Endothelial cell of umbilical vein (primary cell): ENCODE results near the gene SYTL5. TPM values are rescaled to one million over a fixed set of nuclear protein-coding genes. Genes with fewer than 3 reads are reported as not detected.

Experiments
- BruUV-seq: library from RNA; stranded (reverse); fragments of 400-500 nt; replicated peaks from 2 replicates; lab custom pipeline; 2021; lab: Mats Ljungman, UMichigan
- CTCF ChIA-PET: fragments of 300-600, 350-600 bp; sonication (Branson Sonifier 250); formaldehyde crosslinking; loops from one replicate; lab custom pipeline; 2021; ENCODE audit warnings: antibody characterized with exemption, inconsistent platforms; lab: Charles Lee
- POLR2A ChIA-PET: fragments of 300-600, 350-600 bp; sonication (Branson Sonifier 250); formaldehyde crosslinking; loops from one replicate; lab custom pipeline; 2021; ENCODE audit warnings: antibody characterized with exemption, inconsistent platforms; lab: Charles Lee
- DNase-seq: peaks from one replicate; pipeline ENCODE4 v3.0.0-alpha.2; 2011; ENCODE audit warnings: low read depth, low spot score
- FAIRE-seq: peaks from 2 replicates; lab custom pipeline; 2011; peaks lifted over from hg19 to GRCh38; lab: Jason Lieb, UNC
- H2AFZ ChIP-seq: 2 replicates; pipeline ENCODE4 v1.6.0; 2012; ENCODE audit warnings: low read depth, low read length, control low read depth, inconsistent platforms
- H3K27ac ChIP-seq: 2 replicates; pipeline ENCODE4 v1.5.1; 2011; ENCODE audit warnings: low read depth, mild to moderate bottlenecking, control low read depth, low read length, moderate library complexity; ENCODE audit not compliant: insufficient read depth
- H3K27me3 ChIP-seq, 2 experiments: 2 replicates each; pipeline versions ENCODE4 v1.6.0 to v1.6.1; 2011; ENCODE audit warnings: low read length in 2 of 2, mixed read lengths in 1 of 2; ENCODE audit not compliant: control insufficient read depth in 2 of 2, insufficient read depth in 2 of 2
- H3K36me3 ChIP-seq, 2 experiments: 2 replicates in 1 of 2; 3 replicates in 1 of 2; pipeline ENCODE4 v1.5.1; 2011; ENCODE audit warnings: low read length in 2 of 2, mild to moderate bottlenecking in 1 of 2, moderate library complexity in 1 of 2; ENCODE audit not compliant: control insufficient read depth in 2 of 2, insufficient read depth in 2 of 2; ENCODE audit errors: extremely low read depth in 1 of 2
- H3K4me1 ChIP-seq: 3 replicates; pipeline ENCODE4 v1.5.1; 2011; ENCODE audit warnings: mild to moderate bottlenecking, low read length; ENCODE audit not compliant: control insufficient read depth, insufficient read depth; ENCODE audit errors: extremely low read depth
- H3K4me2 ChIP-seq: 2 replicates; pipeline ENCODE4 v1.6.1; 2011; ENCODE audit warnings: low read length, control low read depth, mixed read lengths; ENCODE audit not compliant: insufficient read depth
- H3K4me3 ChIP-seq, 3 experiments: fragments of 200-600 bp in 1 of 3; sonication (generic), shearing (Covaris generic) in 1 of 3; replicated peaks in 1 of 3; 2 replicates each; pipeline ENCODE4 v1.5.1; 2011 to 2016; ENCODE audit warnings: control low read depth in 3 of 3, low read length in 3 of 3, mild to moderate bottlenecking in 2 of 3, inconsistent platforms in 1 of 3, low read depth in 1 of 3, moderate library complexity in 1 of 3; ENCODE audit not compliant: insufficient read depth in 1 of 3
- H3K79me2 ChIP-seq: 2 replicates; pipeline ENCODE4 v1.6.0; 2012; ENCODE audit warnings: low read length, inconsistent platforms; ENCODE audit not compliant: control insufficient read depth, insufficient read depth
- H3K9ac ChIP-seq: replicated peaks from 2 replicates; pipeline ENCODE3; 2011; ENCODE audit warnings: low read length, control low read depth; ENCODE audit not compliant: insufficient read depth; ENCODE audit errors: extremely low read depth
- H3K9me1 ChIP-seq: replicated peaks from 3 replicates; pipeline ENCODE4 v1.6.0; 2011; ENCODE audit warnings: mild to moderate bottlenecking, low read length; ENCODE audit not compliant: control insufficient read depth, insufficient read depth; ENCODE audit errors: extremely low read depth
- H3K9me3 ChIP-seq: replicated peaks from 2 replicates; pipeline ENCODE4 v1.5.1; 2012; ENCODE audit warnings: low read length, inconsistent platforms; ENCODE audit not compliant: control insufficient read depth, insufficient read depth
- H4K20me1 ChIP-seq: replicated peaks from 2 replicates; pipeline ENCODE3; 2011; ENCODE audit warnings: mild to moderate bottlenecking, low read length; ENCODE audit not compliant: control insufficient read depth, insufficient read depth; ENCODE audit errors: extremely low read depth
- CTCF ChIP-seq, 2 donors: IDR thresholded peaks; 1 replicate in 1 of 2; 2 replicates in 1 of 2; pipeline ENCODE4 v1.5.1; 2011; ENCODE audit warnings: low read length in 2 of 2, mild to moderate bottlenecking in 2 of 2, moderate library complexity in 2 of 2, control low read depth in 1 of 2, inconsistent platforms in 1 of 2, low read depth in 1 of 2; ENCODE audit not compliant: insufficient read depth in 1 of 2; ENCODE audit errors: extremely low read depth in 1 of 2
- EZH2 ChIP-seq: IDR thresholded peaks from 2 replicates; pipeline ENCODE4 v1.6.1; 2012; ENCODE audit warnings: borderline replicate concordance, low read depth, mild to moderate bottlenecking, moderate library complexity, low read length, inconsistent platforms; ENCODE audit not compliant: severe bottlenecking
- FOS ChIP-seq: IDR thresholded peaks from 2 replicates; pipeline ENCODE4 v1.6.1; 2011; ENCODE audit warnings: mild to moderate bottlenecking, low read length, moderate library complexity, borderline replicate concordance; ENCODE audit not compliant: insufficient read depth
- GATA2 ChIP-seq: IDR thresholded peaks from 2 replicates; pipeline ENCODE4 v1.7.0; 2011; ENCODE audit warnings: low read depth, mild to moderate bottlenecking, moderate library complexity, mixed read lengths, low read length; ENCODE audit not compliant: insufficient read length, insufficient read depth
- JUN ChIP-seq: IDR thresholded peaks from 2 replicates; pipeline ENCODE4 v1.6.1; 2011; ENCODE audit warnings: borderline replicate concordance, low read depth; ENCODE audit not compliant: insufficient read length, insufficient read depth
- MAX ChIP-seq: IDR thresholded peaks from 2 replicates; pipeline ENCODE4 v1.6.1; 2011; ENCODE audit not compliant: insufficient read depth, insufficient read length
- MYC ChIP-seq: IDR thresholded peaks from one replicate; pipeline ENCODE4 v1.6.1; 2011; ENCODE audit warnings: mild to moderate bottlenecking, low read depth, low read length
- POLR2A ChIP-seq: IDR thresholded peaks from 2 replicates; pipeline ENCODE4 v1.6.1; 2012; ENCODE audit warnings: low read depth, mild to moderate bottlenecking, control low read depth, low read length
- POLR2AphosphoS5 ChIP-seq: IDR thresholded peaks from 2 replicates; pipeline ENCODE4 v1.6.1; 2012; ENCODE audit warnings: low read depth, mild to moderate bottlenecking, control low read depth, low read length, moderate library complexity; ENCODE audit not compliant: insufficient read depth
- dilution Hi-C: fragments of 300-500 bp; cut with MboI; formaldehyde crosslinking; loops from one replicate; pipeline ENCODE4 v1.15.0; 2019; ENCODE audit warnings: low sequenced_read_pairs; ENCODE audit not compliant: extremely low pct_ligation_motif_present
- intact Hi-C: fragments of 100-400 bp; cut with micrococcal nuclease; formaldehyde crosslinking; loops from one replicate; pipeline ENCODE4 v1.10.0; 2022
- polyA plus RNA-seq, 4 experiments: library from polyadenylated mRNA; depleted of rRNA in 3 of 4; stranded (reverse) in 3 of 4; unstranded in 1 of 4; fragments of >200 nt; gene quantifications; 2 replicates each; pipeline versions ENCODE4 v1.2.1 to v1.2.3, GENCODE V29; 2011 to 2012; ENCODE audit warnings: missing spikeins in 1 of 4
- total RNA-seq: library from RNA; stranded (reverse); gene quantifications from 2 replicates; pipeline ENCODE4 v1.2.3, GENCODE V29; 2021

SYTL5 gene
- total and polyA plus RNA-seq, 2 donors (not counting 3 experiments of a cell fraction or from before 2014, with no cell fraction given), result 0.01 TPM; not detected in 1

- H2AFZ ChIP-seq, result no peak overlapping the region
- CTCF ChIA-PET, result no interaction called here
- intact Hi-C loops (no loop called here), dilution Hi-C loops (no loop called here)
- POLR2A ChIA-PET, result no interaction called here
- no peak overlapping the region for H3K9ac ChIP-seq
- H3K27me3 ChIP-seq, result no peaks in the 10 kb centered on the region
- H4K20me1 ChIP-seq, result no peaks in the 10 kb centered on the region
- BruUV-seq, result no TSS peak
- H3K4me1 ChIP-seq, result no peaks in the 10 kb centered on the region
- H3K4me3 ChIP-seq, result no peak overlapping the region
- DNase-seq (no peak), FAIRE-seq (no peak)
- no peak overlapping the region for H3K4me2 ChIP-seq
- H3K9me1 ChIP-seq, result no peaks in the 10 kb centered on the region
- H3K9me3 ChIP-seq, result no peaks in the 10 kb centered on the region
- TF ChIP-seq GATA2, result no peak
- TF ChIP-seq JUN, result no peak
- TF ChIP-seq MYC, result no peak
- no peak for TF ChIP-seq POLR2AphosphoS5
- no peak for TF ChIP-seq POLR2A
- no peak for TF ChIP-seq EZH2
- no peak for TF ChIP-seq MAX
- no peak for TF ChIP-seq CTCF (IDR thresholded peaks at IDR 0.05; ENCODE audit: extremely low read depth in 1 of 2, insufficient read depth in 1 of 2, low read depth in 1 of 2, low read length in 2 of 2)
- TF ChIP-seq FOS, result no peak
- no peaks in the 10 kb centered on the region for H3K79me2 ChIP-seq
- H3K27ac ChIP-seq, result no peak overlapping the region
- no peaks in the 10 kb centered on the region for H3K36me3 ChIP-seq
Measured at GRCh38 chrX:38004046-38004445, 2.3 kb upstream of the SYTL5 start.
